ENCODE measurements around the gene ABHD14A.

- TF ChIP-seq SUZ12 (IDR thresholded peaks at IDR 0.05; ENCODE audit: extremely low read depth, insufficient read depth, insufficient read length) (no peak), ZNF274 (IDR thresholded peaks at IDR 0.05; ENCODE audit: low read depth, low read length) (no peak), YY1 (IDR thresholded peaks at IDR 0.05; ENCODE audit: insufficient read depth, insufficient read length) (no peak)
Measured at GRCh38 chr3:51968170-51968775, 6.6 kb upstream of the ABHD14A start.

All from NT2/D1 (cell line).